CD8-positive, alpha-beta memory T cell (primary cell): ENCODE results near the gene PHC3. TPM values are rescaled to one million over a fixed set of nuclear protein-coding genes. Genes with fewer than 3 reads are reported as not detected.

Experiments
- CTCF ChIA-PET: fragments of 350-600 bp; sonication (Branson Sonifier 250); formaldehyde crosslinking; loops from one replicate; lab custom pipeline; 2021; ENCODE audit warnings: antibody characterized with exemption; lab: Charles Lee
- POLR2A ChIA-PET: fragments of 350-600 bp; sonication (Branson Sonifier 250); formaldehyde crosslinking; loops from one replicate; lab custom pipeline; 2021; ENCODE audit warnings: antibody characterized with exemption; lab: Charles Lee
- DNase-seq, 5 donors: peaks; one replicate each; pipeline versions ENCODE4 v3.0.0 to v3.0.0-alpha.2; 2020 to 2022; ENCODE audit warnings: mixed read lengths in 1 of 5
- H3K27ac ChIP-seq: one replicate; pipeline ENCODE4 v1.7.0; 2013; ENCODE audit warnings: low read depth, mild to moderate bottlenecking, low read length, moderate library complexity
- H3K27me3 ChIP-seq: 2 replicates; pipeline ENCODE4 v1.7.0; 2013; ENCODE audit warnings: low read length, mild to moderate bottlenecking; ENCODE audit not compliant: insufficient read depth, poor library complexity, severe bottlenecking
- H3K36me3 ChIP-seq: 2 replicates; pipeline ENCODE4 v1.7.0; 2013; ENCODE audit warnings: mild to moderate bottlenecking, low read length, moderate library complexity; ENCODE audit not compliant: insufficient read depth
- H3K4me1 ChIP-seq: 2 replicates; pipeline ENCODE4 v1.7.0; 2013; ENCODE audit warnings: mild to moderate bottlenecking, low read length, moderate library complexity; ENCODE audit not compliant: insufficient read depth
- H3K4me3 ChIP-seq: 2 replicates; pipeline ENCODE4 v1.7.0; 2013; ENCODE audit warnings: mild to moderate bottlenecking, low read length
- H3K9me3 ChIP-seq: 2 replicates; pipeline ENCODE4 v1.7.0; 2013; ENCODE audit warnings: mild to moderate bottlenecking, low read length
- H3K27ac Mint-ChIP-seq, 8 donors: one replicate each; pipeline ENCODE4 v1.8.0; 2020 to 2021; ENCODE audit warnings: mixed read lengths in 8 of 8, mild to moderate bottlenecking in 6 of 8, inconsistent platforms in 3 of 8, moderate library complexity in 3 of 8
- H3K27me3 Mint-ChIP-seq, 2 donors: one replicate each; pipeline ENCODE4 v1.8.0; 2020 to 2021; ENCODE audit warnings: mixed read lengths in 2 of 2, mild to moderate bottlenecking in 1 of 2, moderate library complexity in 1 of 2
- H3K36me3 Mint-ChIP-seq, 3 donors: one replicate each; pipeline ENCODE4 v1.8.0; 2020 to 2021; ENCODE audit warnings: mixed read lengths in 3 of 3, inconsistent platforms in 1 of 3, mild to moderate bottlenecking in 1 of 3
- H3K4me1 Mint-ChIP-seq, 3 donors: one replicate each; pipeline ENCODE4 v1.8.0; 2020 to 2021; ENCODE audit warnings: mixed read lengths in 3 of 3, inconsistent platforms in 1 of 3, mild to moderate bottlenecking in 1 of 3
- H3K4me3 Mint-ChIP-seq, 7 donors: one replicate each; pipeline ENCODE4 v1.8.0; 2020 to 2021; ENCODE audit warnings: mixed read lengths in 7 of 7, mild to moderate bottlenecking in 6 of 7, moderate library complexity in 4 of 7, inconsistent platforms in 2 of 7
- H3K9me3 Mint-ChIP-seq, 5 donors: one replicate each; pipeline ENCODE4 v1.8.0; 2020 to 2022; ENCODE audit warnings: mixed read lengths in 5 of 5, mild to moderate bottlenecking in 3 of 5, moderate library complexity in 2 of 5, inconsistent platforms in 1 of 5
- polyA plus RNA-seq: library from polyadenylated mRNA; unstranded; fragments of 300-500 nt; fragmentation: Illumina TruSeq; gene quantifications from one replicate; pipeline ENCODE4 v1.2.3, GENCODE V29; 2021
- total RNA-seq, 2 experiments: library from RNA; stranded (reverse); gene quantifications; one replicate each; pipeline ENCODE4 v1.2.3, GENCODE V29; 2021

The PHC3 gene
- total and polyA plus RNA-seq, 3 experiments from 2014 or later: 48.3 to 58.9 (median 55.5) TPM

DNA sequence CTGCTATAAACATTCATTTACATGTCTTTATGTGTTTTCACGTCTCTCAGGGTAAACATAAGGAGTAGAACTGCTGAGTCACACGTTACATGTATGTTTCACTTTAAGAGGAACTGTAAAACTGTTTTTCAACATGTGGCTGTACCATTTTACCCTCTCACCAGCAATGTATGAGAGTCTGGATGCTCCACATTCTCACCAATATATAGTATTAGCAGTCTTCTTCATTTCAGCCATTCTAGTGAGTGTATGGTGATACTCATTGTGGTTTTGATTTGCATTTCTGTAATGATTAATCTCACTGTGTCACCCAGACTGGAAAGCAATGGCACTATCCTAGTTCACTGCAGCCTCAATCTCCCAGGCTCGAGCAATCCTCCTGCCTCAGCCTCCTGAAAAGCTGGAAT is 37.1 kb downstream of the PHC3 start:
- H3K27ac ChIP-seq: no peak overlapping the region
- no peak overlapping the region for H3K4me3 Mint-ChIP-seq
- H3K27ac Mint-ChIP-seq: peak overlapping the region in 2 of 8 donors; percentile 59 to 75
- ChIA-PET CTCF (no interaction called here), POLR2A (no interaction called here)
- no peak overlapping the region for H3K4me3 ChIP-seq
- peaks cover 9% of the 10 kb centered on the region for H3K4me1 ChIP-seq
- H3K36me3 Mint-ChIP-seq: peaks cover 4 to 63% (median 8%) of the 10 kb centered on the region in 3 donors
- no peaks in the 10 kb centered on the region for H3K9me3 ChIP-seq
- no peaks in the 10 kb centered on the region for H3K9me3 Mint-ChIP-seq
- peaks cover 10% of the 10 kb centered on the region for H3K36me3 ChIP-seq
- peaks cover 31 to 62% (median 41%) of the 10 kb centered on the region in 3 donors for H3K4me1 Mint-ChIP-seq
- no peaks in the 10 kb centered on the region for H3K27me3 Mint-ChIP-seq
- no peak for DNase-seq
- H3K27me3 ChIP-seq: no peaks in the 10 kb centered on the region

DNA sequence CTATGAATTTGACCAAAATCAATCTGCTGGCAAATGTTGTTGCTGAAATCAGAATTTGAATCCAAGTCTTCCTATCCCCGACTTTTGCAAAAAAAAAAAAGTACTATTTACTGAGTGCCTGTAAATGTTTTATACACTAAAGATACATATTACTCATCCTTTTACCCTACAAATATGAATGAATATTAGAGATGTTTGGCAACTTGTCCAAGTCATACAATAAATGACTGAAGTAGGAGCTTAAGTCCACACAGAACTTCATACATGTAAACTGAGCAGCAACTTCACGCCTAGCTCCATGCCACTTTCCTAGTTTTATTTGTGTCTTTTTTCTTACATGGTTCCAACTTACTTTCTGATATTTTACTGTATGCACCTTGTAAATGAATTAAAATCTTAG is 39.2 kb downstream of the PHC3 start:
- Mint-ChIP-seq H3K4me3 (no peak overlapping the region), H3K27ac (no peak overlapping the region), H3K36me3 (peaks cover 0 to 64% (median 11%) of the 10 kb centered on the region in 3 donors), H3K9me3 (no peaks in the 10 kb centered on the region), H3K27me3 (no peaks in the 10 kb centered on the region), H3K4me1 (peaks cover 34 to 67% (median 50%) of the 10 kb centered on the region in 3 donors)
- no peak overlapping the region for H3K4me3 ChIP-seq
- ChIA-PET POLR2A (no interaction called here), CTCF (interaction anchor here (1.4 kb wide), 1 partner anchor 10 kb away, joined by 3 read pairs; no protein-coding TSS in a partner anchor)
- H3K27me3 ChIP-seq: no peaks in the 10 kb centered on the region
- peaks cover 9% of the 10 kb centered on the region for H3K4me1 ChIP-seq
- no peaks in the 10 kb centered on the region for H3K9me3 ChIP-seq
- no peak for DNase-seq
- H3K27ac ChIP-seq: no peak overlapping the region
- peaks cover 10% of the 10 kb centered on the region for H3K36me3 ChIP-seq

DNA sequence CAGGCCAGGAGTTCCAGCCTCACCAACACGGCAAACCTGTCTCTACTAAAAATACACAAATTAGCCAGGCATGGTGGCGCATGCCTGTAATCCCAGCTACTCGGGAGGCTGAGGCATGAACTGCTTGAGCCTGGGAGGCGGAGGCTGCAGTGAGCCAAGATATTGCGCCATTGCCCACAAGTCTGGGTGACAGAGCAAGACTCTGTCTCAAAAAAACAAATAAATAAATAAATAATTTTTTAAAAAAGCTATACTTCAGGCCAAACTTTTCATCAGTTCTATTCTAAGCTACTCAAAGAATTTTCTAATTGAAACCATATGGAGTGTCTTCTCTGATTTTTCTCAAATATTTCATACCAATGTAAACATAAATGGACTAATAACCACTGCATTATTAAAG is 43.5 kb downstream of the PHC3 start:
- Mint-ChIP-seq H3K36me3 (peaks cover 14 to 70% (median 26%) of the 10 kb centered on the region in 3 donors), H3K4me3 (no peak overlapping the region), H3K27ac (peak overlapping the region in 1 of 8 donors; percentile 23), H3K4me1 (peaks cover 34 to 63% (median 61%) of the 10 kb centered on the region in 3 donors), H3K27me3 (no peaks in the 10 kb centered on the region), H3K9me3 (peaks cover 0 to 2% (median 0%) of the 10 kb centered on the region in 5 donors)
- Histone ChIP-seq H3K4me3 (no peak overlapping the region), H3K36me3 (peaks cover 13% of the 10 kb centered on the region), H3K27me3 (no peaks in the 10 kb centered on the region), H3K27ac (no peak overlapping the region), H3K9me3 (no peaks in the 10 kb centered on the region), H3K4me1 (no peaks in the 10 kb centered on the region)
- no peak for DNase-seq
- POLR2A ChIA-PET: no interaction called here
- CTCF ChIA-PET: interaction anchor here (0.9 to 1.0 kb wide), 2 partner anchors 9 to 254 kb away, joined by 3 read pairs; no protein-coding TSS in a partner anchor

DNA sequence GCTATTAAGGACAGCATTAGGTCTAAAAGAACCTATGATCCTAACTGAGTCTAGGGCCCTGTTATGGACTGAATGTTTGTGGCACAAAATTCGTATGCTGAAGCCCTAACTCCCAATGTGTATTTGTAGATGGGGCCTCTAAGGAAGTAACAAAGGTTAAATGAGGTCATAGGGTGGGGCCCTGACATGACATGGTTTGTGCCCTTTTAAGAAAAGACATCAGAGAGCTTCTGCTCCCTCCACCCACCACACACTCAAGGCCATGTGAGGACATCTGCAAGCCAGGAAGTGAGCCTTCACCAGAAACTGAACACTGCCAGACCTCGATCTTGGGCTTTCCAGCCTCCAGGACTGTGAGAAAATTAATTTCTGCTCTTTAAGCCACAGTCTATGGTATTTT is 49.2 kb downstream of the PHC3 start:
- H3K27me3 ChIP-seq: no peaks in the 10 kb centered on the region
- H3K27ac ChIP-seq: no peak overlapping the region
- H3K4me3 ChIP-seq: no peak overlapping the region
- H3K4me1 ChIP-seq: peaks cover 18% of the 10 kb centered on the region
- Mint-ChIP-seq H3K4me3 (no peak overlapping the region), H3K27ac (peak overlapping the region in 1 of 8 donors; percentile 23), H3K27me3 (no peaks in the 10 kb centered on the region), H3K36me3 (peaks cover 30 to 72% (median 37%) of the 10 kb centered on the region in 3 donors), H3K4me1 (peaks cover 33 to 54% (median 47%) of the 10 kb centered on the region in 3 donors), H3K9me3 (peaks cover 0 to 6% (median 2%) of the 10 kb centered on the region in 5 donors)
- ChIA-PET CTCF (interaction anchor here (1.5 kb wide), 1 partner anchor 9 kb away, joined by 3 read pairs; no protein-coding TSS in a partner anchor), POLR2A (no interaction called here)
- no peak for DNase-seq
- H3K9me3 ChIP-seq: no peaks in the 10 kb centered on the region
- peaks cover 31% of the 10 kb centered on the region for H3K36me3 ChIP-seq

DNA sequence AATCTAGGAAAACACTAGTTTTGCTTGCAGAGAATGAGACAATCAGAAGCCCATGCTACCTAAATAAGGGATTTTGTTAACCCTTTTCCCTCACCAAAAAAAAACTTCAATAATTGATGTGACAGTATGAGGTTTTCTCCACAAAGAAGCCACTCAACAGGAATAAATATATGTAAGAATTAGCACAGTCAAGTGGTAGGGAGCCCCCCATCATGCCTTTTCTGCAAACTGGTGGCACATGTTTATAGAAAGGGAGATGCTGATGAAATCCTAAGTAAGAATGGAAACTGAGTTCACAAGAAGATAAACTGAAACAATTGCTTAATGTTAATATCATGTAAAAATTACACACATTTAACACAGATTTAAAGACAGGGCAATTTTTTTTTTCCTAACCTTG is 51.0 kb downstream of the PHC3 start:
- peaks cover 0 to 6% (median 2%) of the 10 kb centered on the region in 5 donors for H3K9me3 Mint-ChIP-seq
- no peaks in the 10 kb centered on the region for H3K27me3 Mint-ChIP-seq
- no peak overlapping the region for H3K27ac ChIP-seq
- peaks cover 29 to 44% (median 40%) of the 10 kb centered on the region in 3 donors for H3K4me1 Mint-ChIP-seq
- no peak overlapping the region for H3K4me3 ChIP-seq
- peak overlapping the region in 1 of 8 donors; percentile 50 for H3K27ac Mint-ChIP-seq
- peaks cover 18% of the 10 kb centered on the region for H3K4me1 ChIP-seq
- no peak for DNase-seq
- H3K36me3 ChIP-seq: peaks cover 27% of the 10 kb centered on the region
- H3K9me3 ChIP-seq: no peaks in the 10 kb centered on the region
- H3K4me3 Mint-ChIP-seq: no peak overlapping the region
- peaks cover 30 to 65% (median 33%) of the 10 kb centered on the region in 3 donors for H3K36me3 Mint-ChIP-seq
- H3K27me3 ChIP-seq: no peaks in the 10 kb centered on the region
- ChIA-PET POLR2A (no interaction called here), CTCF (no interaction called here)

DNA sequence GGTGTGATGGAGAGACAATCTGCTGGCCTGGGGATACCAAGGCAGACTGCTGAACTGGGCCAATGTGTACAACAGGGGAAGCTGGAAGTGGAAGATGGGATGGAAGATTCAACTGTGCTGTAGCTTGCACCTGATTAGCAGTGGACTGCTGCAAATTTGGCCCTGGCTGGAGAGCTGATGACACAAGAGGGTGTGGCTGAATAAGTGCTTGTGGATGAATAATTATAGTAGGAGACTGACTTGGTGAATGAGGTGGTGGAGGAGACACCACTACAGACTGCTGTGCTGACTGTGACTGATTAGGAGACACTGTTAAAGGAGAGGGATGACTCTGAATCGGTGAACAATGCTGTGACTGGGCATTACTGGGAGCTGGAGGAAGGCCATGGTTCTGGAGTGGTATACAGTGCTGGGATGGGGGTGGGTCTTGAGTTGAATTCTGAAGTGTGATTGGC is 52.5 kb downstream of the PHC3 start:
- Mint-ChIP-seq H3K4me3 (peak overlapping the region in 4 of 7 donors; percentile 34 to 69 (median 38)), H3K36me3 (peaks cover 24 to 59% (median 25%) of the 10 kb centered on the region in 3 donors), H3K27ac (peak overlapping the region; percentile 25 to 82 (median 58)), H3K4me1 (peaks cover 27 to 44% (median 37%) of the 10 kb centered on the region in 3 donors), H3K27me3 (no peaks in the 10 kb centered on the region), H3K9me3 (peaks cover 0 to 6% (median 2%) of the 10 kb centered on the region in 5 donors)
- POLR2A ChIA-PET: no interaction called here
- H3K36me3 ChIP-seq: peaks cover 18% of the 10 kb centered on the region
- H3K9me3 ChIP-seq: no peaks in the 10 kb centered on the region
- no peaks in the 10 kb centered on the region for H3K27me3 ChIP-seq
- peaks cover 18% of the 10 kb centered on the region for H3K4me1 ChIP-seq
- no peak for DNase-seq
- H3K4me3 ChIP-seq: no peak overlapping the region
- CTCF ChIA-PET: interaction anchor here (1.1 to 1.3 kb wide), 3 partner anchors 9 to 50 kb away, joined by 3 read pairs; no protein-coding TSS in a partner anchor
- H3K27ac ChIP-seq: no peak overlapping the region

DNA sequence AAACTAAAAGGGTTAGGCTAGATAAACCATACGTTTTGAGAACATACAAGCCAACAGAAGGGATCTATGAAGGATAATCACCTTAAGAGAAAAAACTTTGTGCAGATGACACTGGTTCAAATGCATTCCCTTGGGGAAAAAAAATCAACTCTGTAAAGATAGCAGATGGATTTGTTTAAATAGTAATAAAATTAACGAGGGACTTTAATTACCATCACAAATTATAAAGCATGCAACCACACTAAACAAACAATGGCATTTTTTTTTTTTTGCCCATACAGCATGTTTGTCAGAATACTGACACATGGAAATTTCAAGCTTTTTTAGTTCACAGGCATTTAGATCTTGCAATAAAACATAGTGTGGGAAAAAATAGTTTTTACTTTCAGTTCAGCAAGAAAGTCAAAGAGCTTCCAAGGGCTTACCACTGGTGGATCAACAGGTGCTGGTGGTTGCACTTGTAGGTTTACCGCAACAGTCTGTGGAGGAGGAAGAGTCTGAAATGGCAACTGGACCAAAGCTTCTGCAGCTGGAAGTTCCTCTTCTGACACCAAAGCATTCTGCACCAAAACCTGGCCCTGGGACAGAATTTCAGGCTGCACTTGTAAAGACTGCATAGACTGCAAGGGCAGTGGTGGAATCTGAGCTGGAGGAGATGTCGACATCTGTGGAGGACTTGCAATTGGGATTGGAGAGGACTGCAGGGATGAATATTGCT is 53.1 kb downstream of the PHC3 start:
- H3K36me3 ChIP-seq: peaks cover 18% of the 10 kb centered on the region
- peak overlapping the region in 4 of 7 donors; percentile 34 to 69 (median 37) for H3K4me3 Mint-ChIP-seq
- no peak overlapping the region for H3K27ac ChIP-seq
- ChIA-PET CTCF (interaction anchor here (1.1 to 1.3 kb wide), 3 partner anchors 10 to 50 kb away, joined by 3 read pairs; no protein-coding TSS in a partner anchor), POLR2A (no interaction called here)
- H3K4me1 Mint-ChIP-seq: peaks cover 26 to 41% (median 32%) of the 10 kb centered on the region in 3 donors
- H3K4me3 ChIP-seq: no peak overlapping the region
- H3K4me1 ChIP-seq: peaks cover 18% of the 10 kb centered on the region
- no peaks in the 10 kb centered on the region for H3K27me3 Mint-ChIP-seq
- DNase-seq: peak in 3 of 5 donors; percentile 7 to 44 (median 26)
- peaks cover 0 to 6% (median 0%) of the 10 kb centered on the region in 5 donors for H3K9me3 Mint-ChIP-seq
- no peaks in the 10 kb centered on the region for H3K27me3 ChIP-seq
- H3K27ac Mint-ChIP-seq: peak overlapping the region; percentile 25 to 82 (median 58)
- H3K36me3 Mint-ChIP-seq: peaks cover 19 to 54% (median 20%) of the 10 kb centered on the region in 3 donors
- no peaks in the 10 kb centered on the region for H3K9me3 ChIP-seq
